NOMO-1 (cell line): ENCODE data around the gene TRIP6.
A peak's percentile ranks its signal among the peaks of the same experiment; 100 is the strongest.

Source experiments
- DNase-seq, 2 experiments: peaks; one replicate each; lab custom pipeline; 2025; ENCODE audit not compliant: unreplicated experiment in 2 of 2; lab: John Stamatoyannopoulos, UW

TRIP6 gene

DNA sequence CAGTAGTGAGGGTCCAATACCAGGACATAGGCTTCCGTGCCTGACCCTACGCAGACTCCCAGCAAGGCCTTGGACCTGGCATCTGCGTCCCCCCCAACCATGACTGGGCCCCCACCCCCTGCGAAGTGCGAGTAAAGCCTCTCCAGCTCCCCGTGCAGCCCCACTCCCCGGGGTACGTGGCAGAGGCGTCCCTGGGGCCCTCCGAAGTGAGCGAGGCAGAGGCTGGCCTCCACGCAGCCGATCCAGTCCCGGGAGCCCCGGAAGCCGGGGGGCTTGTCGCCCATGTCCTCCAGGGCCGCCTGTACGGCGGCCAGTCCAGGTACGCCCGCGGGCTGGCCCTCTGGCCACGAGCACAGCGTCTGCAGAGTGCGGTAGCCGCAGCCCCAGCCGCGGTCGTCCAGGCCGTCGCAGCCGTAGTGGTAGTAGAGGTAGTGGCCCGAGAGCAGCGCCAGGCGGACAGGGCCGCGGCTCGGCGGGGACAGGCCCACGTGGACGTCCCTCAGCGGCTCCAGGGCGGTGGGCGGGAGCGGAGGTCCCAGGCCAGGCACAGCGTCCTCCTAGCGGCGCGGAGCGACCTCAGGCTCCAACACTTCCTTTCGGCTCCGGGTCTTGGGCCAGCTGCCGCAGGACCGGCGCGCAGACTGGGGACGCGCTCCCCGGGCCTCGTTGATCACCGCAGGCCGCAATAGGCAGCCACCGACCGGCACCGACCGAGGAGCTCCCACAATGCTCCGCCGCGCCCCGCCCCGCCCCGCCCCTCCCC lies 22.0 kb downstream of the TRIP6 start, which contains the start of gene UFSP1:
UFSP1 (minus strand) TSS at position 728 of the 763 bp plus-strand sequence; CDS start at position 284, 444 bp downstream.
- DNase-seq = no peak

DNA sequence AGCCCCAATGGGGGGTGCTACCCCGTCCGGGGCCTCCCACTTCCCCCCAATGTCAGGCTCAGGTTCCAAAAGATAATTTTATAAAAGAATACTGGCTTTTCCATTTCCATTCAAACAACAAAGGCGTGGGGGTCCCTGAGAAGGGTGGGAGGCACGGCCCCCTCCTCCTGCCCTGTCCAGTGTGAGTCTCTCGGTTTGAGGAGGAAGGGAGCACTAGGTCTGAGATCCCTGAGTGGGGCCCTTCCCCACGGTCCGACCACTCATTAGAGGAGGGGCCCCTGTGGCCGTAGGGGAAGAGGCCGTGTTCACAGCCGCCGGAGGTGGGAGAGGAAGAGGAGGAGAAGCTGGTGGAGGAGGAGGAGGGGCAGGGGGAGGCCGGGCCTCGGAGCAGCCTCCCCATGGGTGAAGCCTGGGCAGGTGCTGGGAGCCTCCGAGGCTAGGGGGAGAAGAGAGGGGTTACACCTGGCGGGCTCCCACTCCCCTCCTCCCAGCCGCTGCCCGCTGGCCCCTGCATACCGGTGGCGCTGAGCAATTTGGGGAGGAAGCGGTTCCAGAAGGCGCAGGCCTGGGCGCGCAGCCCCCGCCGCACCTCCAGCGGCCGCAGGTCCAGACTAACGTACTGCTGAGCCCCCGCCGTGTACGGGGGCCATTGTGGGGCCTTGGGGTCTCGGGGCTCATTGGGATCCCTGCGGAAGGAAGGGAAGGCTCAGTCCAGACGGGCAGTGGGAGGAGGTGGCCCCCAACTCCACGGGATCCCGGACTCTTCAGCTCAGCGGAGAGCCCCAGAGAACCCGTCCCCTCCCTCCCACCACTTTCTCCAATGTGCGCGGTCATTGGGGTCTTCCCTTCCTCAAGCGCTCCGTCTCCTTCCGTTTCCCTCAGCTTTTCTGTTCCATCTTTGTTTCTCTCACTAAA lies 23.7 kb downstream of the TRIP6 start:
- no peak for DNase-seq

DNA sequence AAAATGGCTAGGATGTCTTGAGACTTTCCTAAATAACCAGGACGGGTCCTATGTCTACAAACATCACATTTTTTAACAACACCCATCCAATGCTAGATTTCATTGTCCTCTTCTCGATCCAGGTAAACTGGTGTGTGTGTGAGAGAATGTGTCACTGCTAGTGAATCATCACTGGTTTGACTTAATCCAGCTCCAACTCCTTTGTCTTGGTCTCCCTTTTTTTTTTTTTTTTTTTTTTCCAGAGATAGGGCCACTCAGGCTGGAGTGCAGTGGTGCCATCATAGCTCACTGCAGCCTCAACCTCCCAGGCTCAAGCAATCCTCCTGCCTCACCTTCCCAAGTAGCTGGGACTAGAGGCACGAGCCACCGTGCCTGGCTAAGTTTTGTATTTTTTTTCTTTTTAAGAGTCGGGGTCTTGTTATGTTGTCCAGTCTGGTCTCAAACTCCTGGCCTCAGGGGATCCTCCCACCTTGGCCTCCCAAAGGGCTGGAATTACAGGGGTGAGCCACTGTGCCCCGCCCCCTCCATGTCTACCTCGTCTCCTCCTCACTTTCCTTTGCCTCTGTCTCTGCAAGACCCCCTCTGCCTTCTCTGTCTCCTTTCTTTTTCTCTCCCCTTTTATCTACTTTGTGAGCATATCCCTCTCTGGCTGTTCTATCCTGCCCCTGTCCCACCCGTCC lies 24.5 kb downstream of the TRIP6 start:
- no peak for DNase-seq

DNA sequence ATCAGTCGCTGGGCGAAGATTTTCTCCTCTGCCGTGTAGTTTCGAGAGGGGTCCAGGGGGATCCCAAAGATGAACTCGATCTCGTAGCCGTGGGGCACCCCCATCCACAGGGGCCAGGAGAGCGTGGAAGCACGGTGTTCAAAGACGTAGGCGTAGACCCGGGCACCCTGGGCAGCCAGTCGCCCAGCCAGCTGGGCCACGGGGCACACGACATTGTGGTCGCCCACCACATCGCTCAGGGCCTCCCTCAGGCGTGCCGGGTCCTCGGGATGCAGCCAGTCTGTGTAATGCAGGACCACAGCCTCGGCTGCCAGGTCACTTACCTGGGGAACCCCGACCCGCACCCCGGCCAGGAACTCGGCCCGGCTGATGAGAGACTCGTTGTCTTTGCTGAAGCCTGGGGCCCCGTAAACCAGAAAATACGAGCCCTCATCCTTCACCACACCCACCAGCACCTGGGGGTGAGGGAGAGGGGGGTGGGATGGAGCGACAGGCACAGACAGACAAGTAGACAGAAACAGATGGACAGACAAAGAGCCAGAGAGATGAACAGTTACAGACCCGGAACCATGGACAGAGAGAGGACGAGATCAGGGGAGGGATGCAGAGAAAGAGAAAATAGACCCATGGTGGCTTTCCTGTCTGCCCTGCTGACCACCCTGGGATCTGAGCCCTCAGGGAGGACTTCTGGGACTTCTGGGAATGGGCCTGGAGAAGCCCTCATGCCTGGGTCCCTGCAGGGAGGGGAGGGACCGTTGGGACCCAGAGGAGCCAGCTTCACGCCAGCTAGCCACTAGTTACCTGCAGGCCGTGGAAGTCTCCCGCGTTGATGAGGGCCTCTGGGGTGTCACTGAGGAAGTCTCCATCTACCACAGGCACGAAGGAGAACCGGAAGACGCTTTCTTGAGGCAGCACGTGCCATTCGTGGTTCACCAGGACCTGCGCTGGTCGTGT lies 25.5 kb downstream of the TRIP6 start:
- DNase-seq = no peak

DNA sequence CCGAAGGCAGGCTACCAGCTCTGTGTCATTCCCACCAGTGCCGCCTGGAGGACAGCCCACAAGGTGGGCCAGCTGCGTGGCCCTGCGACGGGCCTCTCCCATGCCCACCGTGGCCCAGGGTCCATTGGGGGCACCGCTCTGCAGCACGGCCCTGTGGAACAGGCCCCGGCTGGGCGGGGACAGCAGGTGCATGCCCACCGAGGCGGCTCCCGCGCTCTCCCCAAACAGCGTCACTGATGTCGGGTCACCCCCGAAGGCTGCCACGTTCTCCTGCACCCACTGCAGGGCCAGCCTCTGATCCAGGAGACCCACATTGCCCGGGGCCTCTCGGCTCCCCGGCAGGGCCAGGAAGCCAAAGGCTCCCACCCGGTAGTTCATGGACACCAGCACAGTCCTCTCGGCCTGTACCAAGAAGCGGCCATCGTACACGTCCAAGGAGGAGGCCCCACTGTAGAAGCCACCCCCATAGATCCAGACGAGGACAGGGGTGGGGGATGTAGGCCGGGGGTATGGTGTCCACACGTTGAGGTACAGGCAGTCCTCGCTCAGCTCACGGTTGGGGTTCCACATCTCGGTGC lies 26.2 kb downstream of the TRIP6 start:
- DNase-seq = no peak

DNA sequence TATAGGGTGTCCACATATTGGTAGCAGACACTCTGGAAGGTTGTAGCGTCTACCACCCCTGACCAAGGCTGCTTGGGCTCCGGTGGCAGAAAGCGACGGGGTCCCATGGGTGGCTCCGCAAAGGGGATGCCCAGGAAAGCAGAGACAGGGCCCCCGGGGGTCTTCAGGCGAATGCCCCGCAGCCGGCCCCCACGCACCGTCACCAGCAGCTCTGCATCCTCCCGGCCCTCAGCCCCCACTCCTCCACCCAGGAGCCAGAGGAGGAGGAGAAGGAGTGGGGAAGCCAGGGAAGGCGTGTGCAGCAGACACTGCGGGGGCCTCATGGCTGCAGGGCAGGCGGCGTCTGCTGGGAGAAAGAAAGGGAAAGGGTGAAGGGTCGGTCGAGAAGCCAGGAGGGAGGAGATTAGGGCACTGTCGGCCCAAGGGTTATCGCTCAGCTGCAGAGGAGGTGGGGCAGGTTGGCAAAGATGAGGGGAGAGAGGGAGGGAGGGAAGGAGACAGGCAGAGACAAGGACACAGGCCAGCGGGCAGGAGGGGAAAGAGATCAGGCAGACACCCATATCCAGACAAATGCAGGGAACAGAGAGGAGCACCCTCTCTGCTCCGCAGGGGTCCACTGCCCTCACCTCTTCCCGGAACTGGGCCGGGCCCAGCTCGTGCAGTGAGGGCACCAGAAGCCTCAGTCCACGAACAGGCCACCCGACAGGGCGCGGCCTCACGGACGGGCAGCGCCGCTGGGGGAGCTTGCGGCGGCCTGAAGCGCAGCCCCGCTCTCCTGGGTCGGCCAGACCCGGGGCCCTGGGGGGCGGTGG lies 26.9 kb downstream of the TRIP6 start:
- no peak for DNase-seq

DNA sequence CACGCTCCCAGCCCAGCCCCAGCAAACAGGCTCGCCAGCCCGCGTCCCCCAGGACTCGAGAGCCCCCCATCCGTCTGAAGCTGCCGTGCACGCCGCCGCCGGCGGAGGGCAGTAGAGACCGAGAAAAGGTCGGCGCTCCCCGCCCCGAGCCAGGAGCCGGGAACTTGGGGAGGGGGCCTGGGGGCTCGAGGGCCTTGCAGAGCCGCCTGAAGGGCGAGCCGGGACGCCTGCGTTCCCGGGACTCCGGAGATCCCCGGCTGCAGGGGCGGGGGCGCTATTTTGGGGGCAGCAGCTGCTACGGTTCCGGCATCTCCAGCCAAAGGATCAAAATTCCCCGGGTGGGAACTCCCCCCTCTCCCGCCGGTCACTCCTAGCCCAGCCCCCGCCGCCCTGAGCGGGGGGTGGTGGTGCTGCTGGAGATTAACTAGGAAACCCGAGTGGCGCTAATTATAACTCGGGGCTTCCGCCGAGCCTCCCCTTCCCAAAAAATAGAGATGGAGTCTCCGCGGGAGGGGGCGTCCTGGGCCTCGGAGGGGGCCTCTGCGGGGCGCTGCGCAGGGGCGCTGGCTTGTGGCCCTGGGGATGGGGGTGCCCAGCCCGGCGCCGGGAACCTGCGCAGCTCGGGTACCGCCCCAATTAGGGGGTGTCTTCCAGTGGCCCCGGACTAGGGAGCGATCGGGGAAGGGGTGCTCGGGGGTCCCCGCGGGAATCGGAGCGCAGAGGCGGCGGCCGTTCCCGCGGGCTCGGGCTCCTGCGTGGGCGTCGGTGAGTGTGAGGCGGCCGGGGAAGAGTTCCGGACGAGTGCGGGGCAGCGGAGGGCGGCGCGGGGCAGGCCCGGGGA lies 27.9 kb downstream of the TRIP6 start:
- peak in 1 of 2 experiments; percentile 21 for DNase-seq

DNA sequence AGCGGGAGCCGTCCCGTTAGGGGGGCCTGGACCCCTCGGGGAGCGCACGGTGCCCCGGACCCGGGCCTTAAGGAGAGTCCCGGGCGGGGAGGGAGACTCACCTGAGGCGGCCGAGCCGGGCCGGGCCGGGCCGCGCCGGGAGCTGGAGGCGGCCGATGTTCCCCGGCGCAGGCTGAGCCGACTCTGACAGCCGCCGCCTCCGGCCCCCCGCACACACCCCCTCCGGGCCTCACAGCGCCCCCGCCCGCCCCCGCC lies 28.4 kb downstream of the TRIP6 start, which contains the start of gene ACHE:
ACHE (minus strand) TSS at position 188 of the 255 bp plus-strand sequence. CDS start 1,656 bp downstream, outside the sequence.
- no peak for DNase-seq

DNA sequence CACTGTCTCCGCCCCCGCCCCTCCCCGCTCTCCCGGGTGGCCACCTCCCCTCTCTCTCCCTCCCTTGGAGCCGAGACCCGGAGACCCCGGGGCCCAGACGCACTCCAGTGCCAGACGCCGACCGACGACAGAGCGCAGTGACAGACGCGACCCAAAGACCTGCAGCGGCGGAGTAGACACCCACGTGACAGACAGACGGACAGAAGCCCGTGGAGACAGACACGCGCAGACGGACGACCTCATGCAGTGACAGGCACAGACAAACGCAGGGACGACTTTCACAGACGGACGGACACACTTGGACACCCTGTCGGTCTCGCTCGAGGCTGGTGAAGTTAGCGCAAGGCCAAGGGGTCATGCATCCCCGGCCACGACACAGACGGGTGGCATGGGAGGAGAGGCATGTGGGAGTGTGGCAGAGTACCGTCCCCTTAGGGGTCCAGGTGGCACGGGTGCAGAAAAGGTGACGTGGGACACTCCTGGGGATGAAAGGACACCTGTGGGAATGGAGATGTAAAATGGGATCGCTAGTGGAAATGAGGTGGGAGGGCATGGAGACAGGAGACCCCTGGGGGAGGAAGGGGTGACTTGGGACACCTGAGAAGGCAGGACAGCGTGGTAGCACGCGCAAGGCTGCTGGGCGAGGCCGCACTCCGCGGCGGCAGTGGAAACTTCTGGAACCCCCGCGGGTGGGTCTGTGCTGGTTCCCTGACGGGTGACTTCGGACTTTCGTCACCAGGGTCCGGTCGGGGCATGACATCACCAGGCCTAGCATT lies 29.0 kb downstream of the TRIP6 start:
- DNase-seq = peak; percentile 39 to 43

DNA sequence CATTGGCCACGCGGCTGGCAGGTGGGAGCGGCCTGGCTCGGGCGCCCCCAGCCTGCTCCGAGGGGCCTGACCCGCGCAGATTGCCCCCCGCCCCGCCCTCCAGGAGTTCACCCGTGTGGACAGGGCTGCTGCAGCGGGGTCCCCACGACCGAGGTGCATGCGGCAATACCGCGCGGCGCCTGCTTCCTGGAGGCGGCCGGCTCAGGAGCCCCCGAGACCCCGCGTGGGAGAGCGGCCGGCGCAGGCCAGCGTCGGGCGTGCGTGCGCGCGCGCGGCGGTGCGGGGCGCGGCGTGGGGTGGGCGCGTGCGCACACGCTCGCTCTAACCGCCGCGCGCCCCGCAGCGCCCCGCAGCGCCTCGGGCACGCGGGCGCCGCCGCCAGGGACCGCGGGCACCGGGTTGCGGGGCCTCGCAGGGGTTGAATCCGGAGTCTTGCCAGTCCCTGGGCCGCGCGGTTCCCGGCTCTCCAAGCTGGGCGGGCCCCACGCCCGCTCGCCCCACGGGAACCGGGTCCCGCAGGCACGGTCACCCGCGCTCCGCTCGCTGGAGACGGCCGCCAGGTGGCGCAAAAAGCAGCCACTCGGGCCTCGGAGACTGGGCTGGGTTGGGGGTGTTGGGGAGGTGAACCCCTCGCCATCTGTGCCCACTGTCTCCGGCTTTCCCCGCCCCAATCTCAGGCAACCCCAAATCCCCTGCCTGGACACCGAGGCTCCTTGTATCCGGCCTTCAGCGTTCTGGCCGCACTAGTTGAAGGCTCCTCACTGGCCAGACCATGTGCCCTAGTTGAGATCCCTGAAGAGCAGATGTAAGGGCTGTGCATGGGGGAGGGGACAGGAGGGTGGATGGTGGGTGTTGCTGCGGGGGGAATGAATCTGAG lies 29.8 kb downstream of the TRIP6 start:
- peak in 1 of 2 experiments; percentile 28 for DNase-seq

DNA sequence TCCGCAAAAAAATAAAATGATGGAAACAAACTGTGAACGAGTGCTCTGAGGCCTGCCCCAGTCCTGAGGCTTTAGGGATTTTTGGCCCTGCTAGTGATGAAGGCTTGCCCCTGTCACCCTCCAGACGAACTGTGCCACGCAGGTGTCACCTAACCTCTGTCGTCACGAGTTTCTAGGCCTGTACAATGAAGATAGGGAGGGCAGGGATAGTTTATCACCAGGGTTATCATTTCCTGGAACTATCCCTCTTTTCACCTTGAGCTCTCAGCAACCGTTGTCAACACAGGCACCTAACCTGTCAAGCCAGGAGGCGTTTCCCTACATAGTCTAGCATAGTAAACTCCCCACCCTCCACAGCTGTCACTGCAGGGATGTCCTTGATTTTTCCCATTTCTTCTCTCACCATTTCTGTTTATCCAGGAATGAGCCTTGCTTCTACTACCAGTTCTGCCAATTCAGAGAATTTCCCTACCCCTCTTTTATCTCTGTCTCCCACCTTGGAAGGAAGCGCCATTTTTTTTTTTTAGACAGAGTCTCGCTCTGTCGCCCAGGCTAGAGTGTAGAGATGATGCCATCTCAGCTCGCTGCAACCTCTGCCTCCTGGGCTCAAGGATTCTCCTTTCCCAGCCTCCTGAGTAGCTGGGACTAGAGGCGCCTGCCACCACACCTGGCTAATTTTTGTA lies 30.7 kb downstream of the TRIP6 start:
- DNase-seq = no peak

DNA sequence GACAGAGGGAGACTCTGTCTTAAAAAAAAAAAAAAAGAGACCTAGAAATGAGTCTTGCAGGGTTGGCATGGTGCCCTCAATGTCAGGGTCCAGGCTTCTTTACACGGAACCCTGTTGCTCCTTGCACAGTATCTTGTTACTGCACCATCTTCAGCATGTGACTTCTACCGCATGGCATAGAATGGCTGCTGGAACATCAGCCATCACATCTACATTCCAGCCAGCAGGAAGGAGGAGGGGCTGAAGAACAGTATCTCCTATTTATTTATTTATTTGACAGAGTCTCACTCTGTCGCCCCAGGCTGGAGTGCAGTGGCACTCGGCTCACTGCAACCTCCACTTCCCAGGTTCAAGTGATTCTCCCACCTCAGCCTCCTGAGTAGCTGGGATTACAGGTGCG lies 32.2 kb downstream of the TRIP6 start:
- DNase-seq = no peak

DNA sequence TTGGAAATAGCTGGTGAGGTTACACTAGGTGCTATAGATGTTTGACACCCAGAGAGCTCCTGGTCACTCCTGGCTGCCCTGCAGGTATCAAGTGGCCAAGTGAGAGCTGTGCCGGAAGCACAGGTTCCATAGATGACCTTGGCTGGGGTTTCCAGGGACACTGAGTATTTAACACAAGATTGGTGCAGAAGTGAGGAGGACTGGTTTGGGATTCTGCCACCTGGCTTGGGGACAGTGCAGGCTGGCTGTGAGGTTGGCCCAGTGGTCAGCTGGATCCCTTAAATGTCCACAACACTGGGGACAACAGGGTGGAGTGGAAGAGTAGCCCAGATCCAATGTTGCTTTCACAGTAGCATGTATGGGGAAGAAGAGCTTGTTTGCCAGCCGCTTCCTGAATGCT lies 33.8 kb downstream of the TRIP6 start:
- DNase-seq = no peak

DNA sequence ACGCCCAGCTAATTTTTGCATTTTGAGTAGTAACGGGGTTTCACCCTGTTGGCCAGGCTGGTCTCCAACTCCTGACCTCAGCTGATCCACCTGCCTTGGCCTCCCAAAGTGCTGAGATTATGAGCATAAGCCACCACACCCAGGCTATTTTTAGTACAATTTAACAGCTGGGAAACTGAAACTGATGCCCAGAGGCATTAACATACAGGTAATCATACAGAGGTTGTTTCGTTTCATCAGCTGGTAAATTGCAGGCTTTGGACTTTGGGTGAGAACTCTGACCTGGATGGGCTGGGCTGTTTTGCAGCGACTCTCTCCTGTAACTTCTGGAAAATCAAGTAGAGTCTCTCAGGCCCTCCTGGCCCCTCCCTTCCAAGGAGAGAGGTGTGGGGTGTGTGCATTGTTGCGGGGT lies 34.7 kb downstream of the TRIP6 start:
- DNase-seq = no peak

DNA sequence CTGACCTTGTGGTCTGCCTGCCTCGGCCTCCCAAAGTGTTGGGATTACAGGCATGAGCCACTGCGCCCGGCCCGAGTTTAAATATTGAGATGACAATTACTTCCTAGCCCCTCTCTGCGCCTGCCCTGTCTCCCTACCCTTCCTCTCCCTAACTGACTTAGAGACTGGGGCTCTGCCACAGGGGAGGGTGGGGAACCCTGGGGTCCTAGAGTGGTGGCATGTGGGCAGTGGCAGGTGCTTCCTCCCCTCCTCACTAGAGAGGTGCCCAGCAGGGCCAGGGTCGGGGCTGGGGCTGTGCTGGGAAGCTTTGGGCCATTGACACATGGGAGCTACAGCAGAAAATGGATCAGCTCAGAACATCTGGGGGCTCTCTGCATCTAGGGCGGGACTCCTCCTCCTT lies 35.5 kb downstream of the TRIP6 start:
- no peak for DNase-seq

DNA sequence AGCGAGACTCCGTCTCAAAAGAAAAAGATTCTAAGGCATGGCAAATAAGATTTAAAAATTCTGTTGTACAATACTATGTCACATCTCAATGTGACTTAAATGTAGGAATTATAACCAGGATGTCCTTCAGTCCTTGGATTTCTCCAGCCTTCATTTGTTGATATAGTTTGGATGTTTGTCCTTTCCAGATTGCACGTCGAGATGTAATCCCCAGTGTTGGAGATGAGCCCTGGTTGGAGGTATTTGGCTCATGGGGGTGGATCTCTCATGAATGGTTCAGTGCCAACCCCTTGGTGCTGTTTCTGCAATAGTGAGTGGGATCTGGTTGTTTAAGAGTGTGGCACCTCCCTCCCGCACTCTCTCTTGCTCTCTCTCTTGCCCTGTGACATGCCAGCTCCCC lies 41.3 kb downstream of the TRIP6 start:
- DNase-seq = no peak
